Keratinocyte (primary cell): ENCODE results near the gene ACBD5. TPM values are rescaled to one million over a fixed set of nuclear protein-coding genes. Genes with fewer than 3 reads are reported as not detected.
A peak's percentile ranks its signal among the peaks of the same experiment; 100 is the strongest.

Experiments
- DNase-seq: peaks from one replicate; pipeline ENCODE4 v3.0.0-alpha.2; 2011; ENCODE audit warnings: low read depth, missing footprints, low spot score
- FAIRE-seq: peaks from 2 replicates; lab custom pipeline; 2011; peaks lifted over from hg19 to GRCh38; lab: Jason Lieb, UNC
- H2AFZ ChIP-seq: 2 replicates; pipeline ENCODE4 v1.6.0; 2012; ENCODE audit warnings: low read length, control low read depth, inconsistent platforms; ENCODE audit not compliant: control insufficient read depth
- H3K27ac ChIP-seq: 2 replicates; pipeline ENCODE4 v1.5.1; 2011; ENCODE audit warnings: low read length; ENCODE audit not compliant: control insufficient read depth, insufficient read depth
- H3K27me3 ChIP-seq: 3 replicates; pipeline ENCODE4 v1.6.0; 2011; ENCODE audit warnings: low read length; ENCODE audit not compliant: control insufficient read depth, insufficient read depth; ENCODE audit errors: extremely low read depth
- H3K36me3 ChIP-seq, 2 experiments: 2 replicates in 1 of 2; 3 replicates in 1 of 2; pipeline ENCODE4 v1.5.1; 2011; ENCODE audit warnings: low read length in 2 of 2, mild to moderate bottlenecking in 1 of 2; ENCODE audit not compliant: control insufficient read depth in 2 of 2, insufficient read depth in 2 of 2; ENCODE audit errors: extremely low read depth in 1 of 2
- H3K4me1 ChIP-seq: 3 replicates; pipeline ENCODE4 v1.5.1; 2011; ENCODE audit warnings: low read length; ENCODE audit not compliant: control insufficient read depth, insufficient read depth; ENCODE audit errors: extremely low read depth
- H3K4me2 ChIP-seq: 3 replicates; pipeline ENCODE4 v1.6.0; 2011; ENCODE audit warnings: low read depth, low read length; ENCODE audit not compliant: control insufficient read depth, insufficient read depth; ENCODE audit errors: extremely low read depth
- H3K4me3 ChIP-seq, 3 experiments: fragments of 200-600 bp in 1 of 3; sonication (generic) in 1 of 3; 2 replicates in 2 of 3; 3 replicates in 1 of 3; pipeline ENCODE4 v1.5.1; 2011 to 2016; ENCODE audit warnings: low read length in 3 of 3, mild to moderate bottlenecking in 3 of 3, control low read depth in 2 of 3, inconsistent platforms in 1 of 3, low read depth in 1 of 3, mixed read lengths in 1 of 3, mixed run types in 1 of 3, moderate library complexity in 1 of 3; ENCODE audit not compliant: control insufficient read depth in 2 of 3, insufficient read depth in 2 of 3; ENCODE audit errors: extremely low read depth in 1 of 3
- H3K79me2 ChIP-seq: 2 replicates; pipeline ENCODE4 v1.6.0; 2012; ENCODE audit warnings: low read length; ENCODE audit not compliant: control insufficient read depth, insufficient read depth
- H3K9ac ChIP-seq: 3 replicates; pipeline ENCODE4 v1.6.0; 2011; ENCODE audit warnings: low read length; ENCODE audit not compliant: control insufficient read depth, insufficient read depth; ENCODE audit errors: extremely low read depth
- H3K9me1 ChIP-seq: 3 replicates; pipeline ENCODE4 v1.6.0; 2011; ENCODE audit warnings: low read length; ENCODE audit not compliant: control insufficient read depth, insufficient read depth; ENCODE audit errors: extremely low read depth
- H3K9me3 ChIP-seq: 2 replicates; pipeline ENCODE4 v1.5.1; 2012; ENCODE audit warnings: low read depth, low read length; ENCODE audit not compliant: control insufficient read depth
- H4K20me1 ChIP-seq: 3 replicates; pipeline ENCODE4 v1.6.0; 2011; ENCODE audit warnings: low read length; ENCODE audit not compliant: control insufficient read depth, insufficient read depth; ENCODE audit errors: extremely low read depth
- CTCF ChIP-seq, 3 experiments: IDR thresholded peaks in 1 of 3; conservative IDR thresholded peaks in 1 of 3; optimal IDR thresholded peaks in 1 of 3; 2 replicates in 2 of 3; 3 replicates in 1 of 3; pipeline versions ENCODE3 to v1.5.1; 2011; ENCODE audit warnings: low read length in 3 of 3, mild to moderate bottlenecking in 3 of 3, moderate library complexity in 2 of 3, control low read depth in 1 of 3, inconsistent platforms in 1 of 3; ENCODE audit not compliant: insufficient read depth in 2 of 3; ENCODE audit errors: extremely low read depth in 1 of 3
- EZH2 ChIP-seq: IDR thresholded peaks from one replicate; pipeline ENCODE4 v1.6.1; 2012; ENCODE audit warnings: inconsistent platforms, mild to moderate bottlenecking, low read length, moderate library complexity
- dilution Hi-C: fragments of 300-500 bp; cut with MboI; formaldehyde crosslinking; loops from one replicate; pipeline ENCODE4 v1.7.0; 2020; ENCODE audit warnings: low sequenced_read_pairs; ENCODE audit not compliant: extremely low pct_ligation_motif_present
- polyA plus RNA-seq, 5 experiments: library from polyadenylated mRNA; depleted of rRNA in 3 of 5; stranded (reverse) in 3 of 5; stranded (forward) in 1 of 5; unstranded in 1 of 5; fragments of >200 nt; gene quantifications; 1 replicate in 1 of 5; 2 replicates in 3 of 5; 3 replicates in 1 of 5; pipeline versions ENCODE4 v1.2.1 to v1.2.3, GENCODE V29; 2011 to 2012; ENCODE audit warnings: missing spikeins in 2 of 5, low read depth in 1 of 5, low replicate concordance in 1 of 5

ACBD5 gene
- polyA plus RNA-seq, 1 donor (not counting 4 experiments of a cell fraction or from before 2014, with no cell fraction given), result 11.7 TPM

- Histone ChIP-seq H3K4me2 (no peak overlapping the region), H3K27ac (no peak overlapping the region), H3K4me3 (no peak overlapping the region), H3K9ac (no peak overlapping the region), H3K4me1 (peaks cover 4% of the 10 kb centered on the region), H3K36me3 (no peaks in the 10 kb centered on the region), H3K9me1 (no peaks in the 10 kb centered on the region), H3K79me2 (no peaks in the 10 kb centered on the region), H2AFZ (no peak overlapping the region), H3K9me3 (no peaks in the 10 kb centered on the region), H4K20me1 (no peaks in the 10 kb centered on the region), H3K27me3 (peaks cover 31% of the 10 kb centered on the region)
- FAIRE-seq (no peak), DNase-seq (no peak)
- TF ChIP-seq EZH2, result no peak
- TF ChIP-seq CTCF (optimal IDR thresholded peaks at IDR 0.05 in 1 of 3, IDR thresholded peaks at IDR 0.05 in 1 of 3, conservative IDR thresholded peaks at IDR 0.05 in 1 of 3; ENCODE audit: extremely low read depth in 1 of 3, insufficient read depth in 2 of 3, low read length in 3 of 3), result no peak
- dilution Hi-C loops, result no loop called here
These were observed 15.9 kb upstream of the ACBD5 start for GRCh38 chr10:27256299-27257189.

- Histone ChIP-seq H3K9me1 (no peaks in the 10 kb centered on the region), H3K9me3 (no peaks in the 10 kb centered on the region), H3K79me2 (no peaks in the 10 kb centered on the region), H3K9ac (no peak overlapping the region), H4K20me1 (no peaks in the 10 kb centered on the region), H2AFZ (peak overlapping the region; percentile 9), H3K4me1 (no peaks in the 10 kb centered on the region), H3K27me3 (peaks cover 14% of the 10 kb centered on the region), H3K4me3 (no peak overlapping the region), H3K27ac (no peak overlapping the region), H3K36me3 (no peaks in the 10 kb centered on the region), H3K4me2 (no peak overlapping the region)
- dilution Hi-C loops, result no loop called here
- no peak for FAIRE-seq
- TF ChIP-seq EZH2 (no peak), CTCF (optimal IDR thresholded peaks at IDR 0.05 in 1 of 3, IDR thresholded peaks at IDR 0.05 in 1 of 3, conservative IDR thresholded peaks at IDR 0.05 in 1 of 3; ENCODE audit: extremely low read depth in 1 of 3, insufficient read depth in 2 of 3, low read length in 3 of 3) (no peak)
- no peak for DNase-seq
These were observed 13.0 kb upstream of the ACBD5 start for GRCh38 chr10:27253576-27253975.
